22Rv1 (cell line): ENCODE data around the gene GMPR2.

ENCODE experiments used
- ZFX ChIP-seq: fragments of 450-650 bp; IDR thresholded peaks from 2 replicates; pipeline ENCODE4 v1.6.1; 2017; ENCODE audit warnings: antibody characterized with exemption, borderline replicate concordance
- TF ChIP-seq, protein P1 (sequence below): fragments of 450-650 bp; IDR thresholded peaks from 2 replicates; pipeline ENCODE4 v1.5.1; 2017; ENCODE audit warnings: mild to moderate bottlenecking

- TF ChIP-seq, protein P1, sequence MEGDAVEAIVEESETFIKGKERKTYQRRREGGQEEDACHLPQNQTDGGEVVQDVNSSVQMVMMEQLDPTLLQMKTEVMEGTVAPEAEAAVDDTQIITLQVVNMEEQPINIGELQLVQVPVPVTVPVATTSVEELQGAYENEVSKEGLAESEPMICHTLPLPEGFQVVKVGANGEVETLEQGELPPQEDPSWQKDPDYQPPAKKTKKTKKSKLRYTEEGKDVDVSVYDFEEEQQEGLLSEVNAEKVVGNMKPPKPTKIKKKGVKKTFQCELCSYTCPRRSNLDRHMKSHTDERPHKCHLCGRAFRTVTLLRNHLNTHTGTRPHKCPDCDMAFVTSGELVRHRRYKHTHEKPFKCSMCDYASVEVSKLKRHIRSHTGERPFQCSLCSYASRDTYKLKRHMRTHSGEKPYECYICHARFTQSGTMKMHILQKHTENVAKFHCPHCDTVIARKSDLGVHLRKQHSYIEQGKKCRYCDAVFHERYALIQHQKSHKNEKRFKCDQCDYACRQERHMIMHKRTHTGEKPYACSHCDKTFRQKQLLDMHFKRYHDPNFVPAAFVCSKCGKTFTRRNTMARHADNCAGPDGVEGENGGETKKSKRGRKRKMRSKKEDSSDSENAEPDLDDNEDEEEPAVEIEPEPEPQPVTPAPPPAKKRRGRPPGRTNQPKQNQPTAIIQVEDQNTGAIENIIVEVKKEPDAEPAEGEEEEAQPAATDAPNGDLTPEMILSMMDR = no peak
- TF ChIP-seq ZFX = no peak
These were observed 45.7 kb upstream of the GMPR2 start for GRCh38 chr14:24186831-24187538.
